GM21529 (cell line): ENCODE measurements around the gene RTL1.

Experiments used
- ATAC-seq: cut with Tn5 transposase; IDR thresholded peaks from one replicate; pipeline ENCODE4 v1.9.1; 2021; ENCODE audit not compliant: unreplicated experiment

The RTL1 gene

GRCh38 chr14:100854435-100854834 is 49.1 kb downstream of the RTL1 start:
- no peak for ATAC-seq

- no peak for ATAC-seq
These were observed 51.4 kb downstream of the RTL1 start for GRCh38 chr14:100851946-100852620.

- ATAC-seq: no peak
These were observed 52.0 kb downstream of the RTL1 start for GRCh38 chr14:100851586-100851916.

- peak; percentile 78 for ATAC-seq
These were observed 52.5 kb downstream of the RTL1 start for GRCh38 chr14:100850841-100851585.

GRCh38 chr14:100849115-100849781 is 54.3 kb downstream of the RTL1 start:
- ATAC-seq: no peak

GRCh38 chr14:100846309-100846859 is 57.1 kb downstream of the RTL1 start:
- ATAC-seq: no peak

GRCh38 chr14:100845341-100845740 is 58.2 kb downstream of the RTL1 start:
- ATAC-seq: no peak

GRCh38 chr14:100844846-100845245 is 58.7 kb downstream of the RTL1 start:
- ATAC-seq: no peak

GRCh38 chr14:100844421-100844820 is 59.1 kb downstream of the RTL1 start:
- no peak for ATAC-seq

GRCh38 chr14:100844082-100844408 is 59.5 kb downstream of the RTL1 start:
- no peak for ATAC-seq

- ATAC-seq: no peak
These were observed 60.7 kb downstream of the RTL1 start for GRCh38 chr14:100842799-100843198.

GRCh38 chr14:100841761-100842403 is 61.6 kb downstream of the RTL1 start:
- ATAC-seq: no peak

GRCh38 chr14:100841066-100841760 is 62.3 kb downstream of the RTL1 start:
- ATAC-seq: no peak

GRCh38 chr14:100840286-100841065 is 63.0 kb downstream of the RTL1 start:
- ATAC-seq: no peak

GRCh38 chr14:100839681-100840111 is 63.8 kb downstream of the RTL1 start:
- no peak for ATAC-seq

GRCh38 chr14:100839315-100839585 is 64.3 kb downstream of the RTL1 start:
- no peak for ATAC-seq

- ATAC-seq: no peak
These were observed 64.8 kb downstream of the RTL1 start for GRCh38 chr14:100838493-100839314.

GRCh38 chr14:100837805-100838350 is 65.6 kb downstream of the RTL1 start:
- no peak for ATAC-seq
